Measurements from ENCODE around the gene LRRK1. TPM values are rescaled to one million over a fixed set of nuclear protein-coding genes. Genes with fewer than 3 reads are reported as not detected.
A peak's percentile ranks its signal among the peaks of the same experiment; 100 is the strongest.

The LRRK1 gene
- polyA plus RNA-seq, 2 of the 4 experiments (the other 2 are of a cell fraction): 12.2 to 17.7 TPM

DNA sequence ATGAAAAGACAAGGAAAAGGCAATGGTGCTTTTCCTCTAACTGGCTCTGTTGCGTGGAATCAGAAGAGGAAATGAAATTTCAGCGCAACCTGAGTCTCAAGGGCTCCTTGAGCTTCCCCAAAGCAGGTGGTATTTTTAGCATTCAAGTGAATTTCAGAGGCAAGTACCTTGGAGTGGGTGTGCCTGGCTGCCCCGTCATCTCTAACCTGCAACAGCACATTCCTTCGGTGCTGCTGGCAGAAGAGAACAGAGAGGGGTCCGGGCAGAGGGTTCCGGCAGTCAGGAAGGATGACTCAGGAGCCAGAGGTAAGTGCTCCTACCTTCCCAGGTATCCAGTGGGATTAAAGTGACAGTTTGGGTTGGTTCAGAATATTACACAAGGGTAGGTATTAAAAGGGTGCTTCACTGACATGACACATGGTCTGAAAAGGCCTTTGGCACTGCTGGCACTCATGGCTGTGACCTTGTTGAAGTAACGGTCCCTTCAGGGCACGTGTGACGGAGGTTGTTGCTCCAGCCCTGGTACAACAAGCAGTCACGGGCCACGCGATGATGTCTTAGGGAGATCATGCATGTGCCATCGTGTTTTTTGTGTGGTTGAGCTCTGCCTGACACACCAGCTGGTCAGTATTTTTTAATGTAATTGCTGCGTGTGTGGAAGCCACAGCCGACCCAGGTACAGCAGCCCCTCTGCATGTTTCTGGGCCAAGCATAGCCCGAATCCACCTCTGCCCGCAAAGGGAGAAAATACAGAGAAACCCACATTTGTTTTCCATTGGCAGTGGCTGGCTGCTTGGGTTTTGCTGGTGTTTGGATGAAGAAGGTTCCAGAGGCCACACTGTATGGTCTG lies 75.7 kb downstream of the LRRK1 start:
- Histone ChIP-seq H3K4me1 (0 out of 3 replicates have a peak, but pooled peaks cover 6% of the 10 kb centered on the region), H3K27ac (no peak overlapping the region), H3K4me3 (no peak overlapping the region), H3K4me2 (no peak overlapping the region), H3K9me3 (no peaks in the 10 kb centered on the region)
- CTCF ChIA-PET: interaction anchor here (1.0 to 23.5 kb wide), 7 partner anchors 9 to 74 kb away, joined by 3 to 950 read pairs (median 4); partner anchors contain the start of gene LRRK1
- TF ChIP-seq RFX5 (IDR thresholded peaks at IDR 0.05) (no peak), EP300 (IDR thresholded peaks at IDR 0.05) (no peak), RAD21 (conservative IDR thresholded peaks at IDR 0.05 in 1 of 2, IDR thresholded peaks at IDR 0.05 in 1 of 2) (no peak), NFE2L2 (conservative IDR thresholded peaks at IDR 0.05; ENCODE audit: low read length) (no peak), HOXB13 (CRISPR knock-in tag; IDR thresholded peaks at IDR 0.05; ENCODE audit: low read depth) (no peak), MYC (IDR thresholded peaks at IDR 0.05; ENCODE audit: borderline replicate concordance, low read length) (no peak), NR3C1 (IDR thresholded peaks at IDR 0.05) (no peak)
- TF ChIP-seq, protein P1, sequence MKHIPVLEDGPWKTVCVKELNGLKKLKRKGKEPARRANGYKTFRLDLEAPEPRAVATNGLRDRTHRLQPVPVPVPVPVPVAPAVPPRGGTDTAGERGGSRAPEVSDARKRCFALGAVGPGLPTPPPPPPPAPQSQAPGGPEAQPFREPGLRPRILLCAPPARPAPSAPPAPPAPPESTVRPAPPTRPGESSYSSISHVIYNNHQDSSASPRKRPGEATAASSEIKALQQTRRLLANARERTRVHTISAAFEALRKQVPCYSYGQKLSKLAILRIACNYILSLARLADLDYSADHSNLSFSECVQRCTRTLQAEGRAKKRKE (CRISPR knock-in tag; IDR thresholded peaks at IDR 0.05; ENCODE audit: low read depth): no peak
- TF ChIP-seq, protein P2, sequence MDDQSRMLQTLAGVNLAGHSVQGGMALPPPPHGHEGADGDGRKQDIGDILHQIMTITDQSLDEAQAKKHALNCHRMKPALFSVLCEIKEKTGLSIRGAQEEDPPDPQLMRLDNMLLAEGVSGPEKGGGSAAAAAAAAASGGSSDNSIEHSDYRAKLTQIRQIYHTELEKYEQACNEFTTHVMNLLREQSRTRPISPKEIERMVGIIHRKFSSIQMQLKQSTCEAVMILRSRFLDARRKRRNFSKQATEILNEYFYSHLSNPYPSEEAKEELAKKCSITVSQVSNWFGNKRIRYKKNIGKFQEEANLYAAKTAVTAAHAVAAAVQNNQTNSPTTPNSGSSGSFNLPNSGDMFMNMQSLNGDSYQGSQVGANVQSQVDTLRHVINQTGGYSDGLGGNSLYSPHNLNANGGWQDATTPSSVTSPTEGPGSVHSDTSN (IDR thresholded peaks at IDR 0.05): no peak
- TF ChIP-seq, protein P3, sequence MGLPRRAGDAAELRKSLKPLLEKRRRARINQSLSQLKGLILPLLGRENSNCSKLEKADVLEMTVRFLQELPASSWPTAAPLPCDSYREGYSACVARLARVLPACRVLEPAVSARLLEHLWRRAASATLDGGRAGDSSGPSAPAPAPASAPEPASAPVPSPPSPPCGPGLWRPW (IDR thresholded peaks at IDR 0.05): no peak
- WGBS (ENCODE audit: missing lambda C conversion rate): 94% methylated on average over 17 of the region's 17 CpGs
- POLR2A ChIA-PET: no interaction called here
- DNase-seq (ENCODE audit: low read depth in 1 of 2, low spot score in 1 of 2) (no peak), FAIRE-seq (no peak), ATAC-seq (0 out of 6 replicates have a peak, but pooled peaks of 1 of the 2 experiments have one; percentile 34)

DNA sequence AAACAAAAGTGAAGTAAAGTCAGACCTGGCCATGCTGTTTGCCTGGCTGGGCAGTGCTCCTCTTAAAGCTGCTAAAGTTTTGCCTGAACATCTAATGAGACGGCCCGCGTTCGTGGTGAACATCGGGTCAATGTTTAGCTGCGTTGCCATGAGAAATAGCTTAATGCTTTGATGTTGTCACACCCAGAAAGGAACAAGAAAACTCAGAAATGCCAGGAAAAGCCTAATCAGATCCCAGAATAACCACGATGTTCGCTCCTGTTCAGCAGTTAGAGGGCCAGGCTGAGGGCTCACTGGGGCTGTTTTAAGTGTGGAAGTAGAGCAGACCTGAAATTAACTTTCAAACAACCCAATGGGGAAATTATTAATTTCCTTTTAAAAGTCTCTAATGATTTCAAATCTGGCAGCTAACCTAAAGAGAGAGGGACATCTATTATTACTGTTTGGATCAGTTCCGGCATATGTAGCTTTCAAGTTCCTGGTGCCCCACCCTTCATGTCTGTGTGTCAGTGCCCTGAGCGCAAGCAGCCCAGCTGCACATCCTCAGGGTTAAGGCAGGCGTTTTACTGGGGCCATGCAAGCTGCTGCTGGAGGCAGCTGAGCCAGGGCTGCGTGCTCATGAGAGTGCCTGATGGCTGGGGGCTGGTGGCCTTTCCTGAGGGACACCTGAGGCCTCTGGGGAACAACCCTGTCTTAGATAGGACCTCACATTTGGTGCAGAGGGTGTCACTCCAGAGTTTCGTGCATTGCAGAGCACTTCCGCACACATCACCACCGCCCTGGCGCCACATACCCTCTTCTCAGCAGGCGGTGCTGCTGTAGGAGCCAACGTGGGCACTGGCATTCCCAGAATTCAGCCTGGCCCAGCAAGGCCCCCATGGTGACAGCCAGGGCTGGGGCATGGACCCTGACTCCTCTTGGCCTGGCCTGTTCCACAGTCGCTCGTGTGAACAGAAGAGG lies 76.6 kb downstream of the LRRK1 start:
- ATAC-seq (no peak; a peak in 1 of 6 replicates), DNase-seq (ENCODE audit: low read depth in 1 of 2, low spot score in 1 of 2) (no peak), FAIRE-seq (no peak)
- WGBS (ENCODE audit: missing lambda C conversion rate): 92% methylated on average over 20 of the region's 20 CpGs
- Histone ChIP-seq H3K4me1 (0 out of 3 replicates have a peak, but pooled peaks cover 6% of the 10 kb centered on the region), H3K27ac (no peak overlapping the region), H3K4me2 (no peak overlapping the region), H3K4me3 (no peak overlapping the region), H3K9me3 (no peaks in the 10 kb centered on the region)
- ChIA-PET POLR2A (no interaction called here), CTCF (interaction anchor here (1.0 to 23.5 kb wide), 6 partner anchors 8 to 75 kb away, joined by 3 to 950 read pairs (median 8); partner anchors contain the start of gene LRRK1)
- TF ChIP-seq JUNB (IDR thresholded peaks at IDR 0.05) (no peak), RCOR1 (IDR thresholded peaks at IDR 0.05; ENCODE audit: low read depth, low read length) (no peak), TFCP2L1 (CRISPR knock-in tag; IDR thresholded peaks at IDR 0.05) (no peak)
- TF ChIP-seq, protein P4, sequence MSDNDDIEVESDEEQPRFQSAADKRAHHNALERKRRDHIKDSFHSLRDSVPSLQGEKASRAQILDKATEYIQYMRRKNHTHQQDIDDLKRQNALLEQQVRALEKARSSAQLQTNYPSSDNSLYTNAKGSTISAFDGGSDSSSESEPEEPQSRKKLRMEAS (IDR thresholded peaks at IDR 0.05): no peak

DNA sequence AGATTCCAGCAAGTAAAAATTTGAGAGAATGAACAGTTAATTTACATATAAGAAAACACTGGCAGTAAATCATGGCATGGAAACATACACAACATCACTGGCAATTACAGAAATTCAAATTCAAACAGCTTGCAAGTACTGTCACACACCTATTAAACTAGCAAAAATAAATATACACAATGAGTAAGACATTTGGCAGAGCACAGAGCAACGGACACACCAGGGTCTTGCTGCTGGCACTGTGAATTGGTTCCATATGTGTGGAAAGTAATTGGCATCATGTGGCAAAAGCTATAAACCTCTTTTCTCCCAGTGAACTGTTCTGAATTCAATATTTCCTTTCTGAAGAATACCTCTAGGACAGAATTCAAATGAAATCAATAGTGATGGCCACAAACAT lies 78.3 kb downstream of the LRRK1 start:
- no peak for FAIRE-seq
- H3K4me1 ChIP-seq: 0 out of 3 replicates have a peak, but pooled peaks cover 6% of the 10 kb centered on the region
- H3K27ac ChIP-seq: no peak overlapping the region
- ATAC-seq: no peak
- no peak overlapping the region for H3K4me2 ChIP-seq
- ChIA-PET POLR2A (no interaction called here), CTCF (interaction anchor here (0.8 to 23.5 kb wide), 7 partner anchors 10 to 370 kb away, joined by 3 to 950 read pairs (median 4); partner anchors contain the start of gene LRRK1)
- H3K4me3 ChIP-seq: no peak overlapping the region
- DNase-seq (ENCODE audit: low read depth in 1 of 2, low spot score in 1 of 2): no peak
- H3K9me3 ChIP-seq: no peaks in the 10 kb centered on the region
- WGBS (ENCODE audit: missing lambda C conversion rate): 20% methylated on average over 1 of the region's 1 CpG
- TF ChIP-seq EHF (CRISPR knock-in tag; IDR thresholded peaks at IDR 0.05) (no peak), ZNF302 (CRISPR knock-in tag; IDR thresholded peaks at IDR 0.05) (no peak), SREBF2 (IDR thresholded peaks at IDR 0.05) (no peak), ZFP36 (IDR thresholded peaks at IDR 0.05; ENCODE audit: borderline replicate concordance, partially characterized antibody) (no peak), MAZ (IDR thresholded peaks at IDR 0.05; ENCODE audit: borderline replicate concordance, low read depth, low read length) (no peak), HEYL (CRISPR knock-in tag; IDR thresholded peaks at IDR 0.05) (no peak), CHD4 (IDR thresholded peaks at IDR 0.05; ENCODE audit: borderline replicate concordance) (no peak), TP53 (CRISPR knock-in tag; IDR thresholded peaks at IDR 0.05) (no peak), CBX8 (IDR thresholded peaks at IDR 0.05) (no peak), ZC3H11A (IDR thresholded peaks at IDR 0.05) (no peak), HOXB5 (CRISPR knock-in tag; IDR thresholded peaks at IDR 0.05) (no peak), HOXA7 (CRISPR knock-in tag; IDR thresholded peaks at IDR 0.05) (no peak), BHLHE40 (IDR thresholded peaks at IDR 0.05; ENCODE audit: low read depth, low read length) (no peak)
- TF ChIP-seq, protein P5, sequence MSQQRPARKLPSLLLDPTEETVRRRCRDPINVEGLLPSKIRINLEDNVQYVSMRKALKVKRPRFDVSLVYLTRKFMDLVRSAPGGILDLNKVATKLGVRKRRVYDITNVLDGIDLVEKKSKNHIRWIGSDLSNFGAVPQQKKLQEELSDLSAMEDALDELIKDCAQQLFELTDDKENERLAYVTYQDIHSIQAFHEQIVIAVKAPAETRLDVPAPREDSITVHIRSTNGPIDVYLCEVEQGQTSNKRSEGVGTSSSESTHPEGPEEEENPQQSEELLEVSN (IDR thresholded peaks at IDR 0.05; ENCODE audit: borderline replicate concordance, low read depth): no peak

All from A549 (cell line).